ENCODE measurements around the gene FABP7.
"Not testable (repeated sequence)": the region's sequence is repeated elsewhere in the genome, so short reads cannot be mapped to it uniquely, and the experiment has no call there.

FABP7 gene

DNA sequence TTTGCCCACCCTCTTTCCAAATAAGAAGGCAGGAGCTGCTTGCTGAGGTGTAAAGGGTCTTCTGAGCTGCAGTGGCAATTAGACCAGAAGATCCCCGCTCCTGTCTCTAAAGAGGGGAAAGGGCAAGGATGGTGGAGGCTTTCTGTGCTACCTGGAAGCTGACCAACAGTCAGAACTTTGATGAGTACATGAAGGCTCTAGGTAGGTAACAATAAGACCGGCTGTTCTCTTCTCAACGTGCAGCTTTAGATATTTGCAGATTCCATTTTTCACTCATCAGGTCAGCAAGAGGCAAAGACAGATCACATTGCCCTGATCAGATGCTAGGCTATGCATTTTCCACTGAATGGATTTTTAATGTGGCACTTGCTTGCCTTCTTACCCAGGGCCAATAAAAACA is at the start of gene FABP7:
Gene FABP7, plus strand, starts transcription at position 50 of the 400 bp plus-strand sequence. Its CDS starts 79 bp downstream, at position 129.
- FAIRE-seq (no peak), DNase-seq (ENCODE audit: insufficient read length, low spot score) (no peak)
- no peak for TF ChIP-seq POLR2A (IDR thresholded peaks at IDR 0.05; ENCODE audit: low read depth, low read length)

DNA sequence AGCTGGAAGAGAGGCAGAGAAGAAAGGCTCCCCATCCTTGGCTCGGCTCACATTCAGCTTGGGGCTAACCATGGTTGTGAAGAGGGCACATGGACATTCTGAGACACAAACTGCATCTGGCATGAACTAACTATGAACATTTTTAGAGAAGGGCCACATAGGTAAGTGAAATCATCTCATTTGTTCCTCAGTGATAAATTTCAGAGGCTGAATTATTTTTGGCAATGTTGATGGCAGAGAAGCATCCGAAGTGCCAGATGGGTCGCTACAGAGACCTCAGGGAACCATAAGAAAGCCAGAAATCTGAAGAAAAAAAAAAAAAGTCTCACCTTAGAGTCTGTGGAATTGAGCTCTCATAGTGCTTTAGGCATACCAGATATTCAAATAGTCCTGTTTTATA is 49.2 kb upstream of the FABP7 start:
- DNase-seq (ENCODE audit: insufficient read length, low spot score) (no peak), FAIRE-seq (no peak)
- no peak for TF ChIP-seq POLR2A (IDR thresholded peaks at IDR 0.05; ENCODE audit: low read depth, low read length)

DNA sequence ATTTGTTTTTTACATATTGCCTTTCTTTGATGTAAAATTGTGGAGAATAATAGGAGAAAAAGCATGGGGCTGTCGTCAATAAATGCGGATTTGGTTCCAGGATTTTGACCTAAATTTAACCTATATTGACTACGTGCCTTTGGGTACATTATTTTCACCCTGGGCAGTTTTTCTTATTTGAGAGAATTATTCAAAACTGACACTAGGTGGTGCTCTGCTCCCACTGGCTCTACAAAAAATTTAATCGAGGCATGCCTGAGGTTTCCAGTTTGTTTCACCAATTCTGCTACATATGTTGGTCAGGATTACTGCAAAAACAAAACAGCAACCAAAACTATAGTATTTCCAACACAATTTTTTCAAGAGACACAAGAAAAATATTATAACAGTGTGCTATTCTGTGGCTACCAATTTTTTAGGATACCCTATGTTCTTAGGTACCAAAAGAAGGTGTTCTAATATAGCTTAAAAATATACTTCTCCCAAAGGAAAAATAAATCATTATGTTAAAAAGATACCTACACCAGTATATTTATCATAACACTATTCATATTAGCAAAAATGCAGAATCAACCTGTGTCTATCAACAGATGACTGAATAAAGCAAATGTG is 48.6 kb upstream of the FABP7 start:
- FAIRE-seq (no peak), DNase-seq (ENCODE audit: insufficient read length, low spot score) (no peak)
- no peak for TF ChIP-seq POLR2A (IDR thresholded peaks at IDR 0.05; ENCODE audit: low read depth, low read length)

DNA sequence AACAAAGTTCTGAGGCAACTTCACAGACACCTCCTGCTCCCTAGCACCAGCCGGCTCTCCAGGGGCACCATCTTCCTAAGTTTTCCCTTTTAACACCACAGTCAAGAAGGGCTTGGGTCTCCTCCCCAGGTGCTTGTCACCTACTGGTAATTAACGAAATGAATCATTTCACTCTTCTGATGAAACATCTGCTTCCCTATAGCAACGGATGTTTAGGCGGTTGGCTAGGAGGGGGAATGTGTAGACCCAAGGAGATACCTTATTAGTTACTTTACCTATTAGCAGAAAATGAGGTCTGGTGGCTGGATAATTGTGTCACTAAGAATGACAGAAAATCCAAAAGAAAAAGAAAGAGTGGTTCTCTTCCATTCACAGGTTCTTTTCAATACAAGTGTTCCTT is 46.3 kb upstream of the FABP7 start:
- FAIRE-seq, result no peak

DNA sequence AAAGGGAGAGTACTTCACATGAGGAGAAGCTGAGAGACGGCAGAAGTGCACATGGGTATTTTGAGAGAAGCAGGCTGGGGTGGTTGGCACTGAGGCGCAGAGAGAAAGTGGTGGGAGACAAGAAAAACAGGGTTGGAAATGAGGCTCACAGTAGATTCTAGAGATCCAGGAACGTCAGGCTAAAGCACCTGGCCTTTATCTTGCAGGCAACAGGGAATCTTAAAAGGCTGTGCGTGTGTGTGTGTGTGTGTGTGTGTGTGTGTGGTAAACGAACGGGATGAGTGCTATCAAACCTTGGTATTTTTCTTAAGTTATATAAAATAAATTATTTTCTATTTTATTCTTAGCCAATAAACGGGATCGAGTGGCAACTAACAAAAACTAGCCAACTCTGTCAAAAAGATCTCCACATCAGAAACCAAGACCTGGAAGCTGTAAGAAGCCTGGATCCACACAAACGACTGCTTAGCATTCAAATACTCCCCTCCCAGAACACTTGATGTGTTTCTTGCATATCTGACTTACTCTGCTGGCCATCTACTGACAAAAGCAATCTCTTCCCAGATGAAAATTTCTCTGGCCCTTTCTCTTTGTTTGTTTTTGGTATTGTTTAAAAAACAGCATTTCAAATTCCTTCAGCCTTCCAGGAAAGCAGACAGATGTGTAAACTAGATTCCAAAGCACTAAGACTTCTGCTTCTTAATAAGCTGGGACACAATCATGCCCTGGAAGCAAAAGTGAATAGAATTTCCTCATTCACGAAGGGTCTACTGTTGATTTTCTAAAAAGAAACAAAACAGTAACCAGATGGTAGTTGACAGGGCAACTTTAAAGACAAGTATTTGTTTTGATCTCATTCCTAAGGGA is 44.8 kb upstream of the FABP7 start:
- FAIRE-seq (no peak), DNase-seq (ENCODE audit: insufficient read length, low spot score) (no peak)
- no peak for TF ChIP-seq POLR2A (IDR thresholded peaks at IDR 0.05; ENCODE audit: low read depth, low read length)

More for the DNA sequence above, 46.3 kb upstream of the FABP7 start:
- no peak for DNase-seq (ENCODE audit: insufficient read length, low spot score)
- no peak for TF ChIP-seq POLR2A (IDR thresholded peaks at IDR 0.05; ENCODE audit: low read depth, low read length)

DNA sequence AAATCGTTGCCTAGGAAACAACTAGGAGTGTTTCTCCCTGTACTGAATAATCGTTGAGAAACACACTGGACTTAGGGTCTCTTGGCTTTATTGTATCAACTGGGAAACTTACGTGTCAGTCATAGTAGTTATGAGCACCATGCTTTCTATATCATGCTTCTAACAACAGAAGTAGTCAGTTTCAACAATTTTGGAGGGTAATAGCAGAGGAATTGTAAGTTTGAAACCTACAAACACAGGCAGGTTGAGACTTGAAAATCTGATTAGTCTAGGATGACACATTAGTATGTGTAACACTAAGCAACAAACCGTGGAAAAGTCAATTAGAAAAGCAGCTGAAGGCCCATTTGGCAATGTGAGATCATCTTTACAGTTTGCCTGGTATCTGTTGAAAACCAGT is 43.9 kb upstream of the FABP7 start:
- DNase-seq (ENCODE audit: insufficient read length, low spot score), result no peak
- FAIRE-seq, result no peak
- TF ChIP-seq POLR2A (IDR thresholded peaks at IDR 0.05; ENCODE audit: low read depth, low read length), result no peak

DNA sequence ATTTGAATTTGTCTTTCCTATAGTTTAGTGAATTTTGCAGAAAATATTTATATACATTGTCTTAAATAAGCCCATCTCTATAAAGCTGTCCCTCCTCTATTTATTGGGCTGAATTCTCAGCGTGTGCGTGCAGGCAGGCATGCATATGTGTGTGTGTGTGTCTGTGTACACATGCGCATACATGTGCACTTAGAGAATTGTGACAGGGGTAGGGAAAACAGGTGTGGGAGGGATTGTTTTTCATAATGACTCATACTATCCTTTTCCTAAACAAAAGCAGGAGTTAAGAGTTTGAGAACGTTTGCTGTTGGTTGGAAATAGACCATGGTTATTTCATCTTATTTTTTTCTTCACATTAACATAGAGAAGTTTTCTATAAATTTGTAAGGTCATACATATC is 43.4 kb upstream of the FABP7 start:
- TF ChIP-seq POLR2A (IDR thresholded peaks at IDR 0.05; ENCODE audit: low read depth, low read length), result no peak
- DNase-seq (ENCODE audit: insufficient read length, low spot score) (no peak), FAIRE-seq (no peak)

DNA sequence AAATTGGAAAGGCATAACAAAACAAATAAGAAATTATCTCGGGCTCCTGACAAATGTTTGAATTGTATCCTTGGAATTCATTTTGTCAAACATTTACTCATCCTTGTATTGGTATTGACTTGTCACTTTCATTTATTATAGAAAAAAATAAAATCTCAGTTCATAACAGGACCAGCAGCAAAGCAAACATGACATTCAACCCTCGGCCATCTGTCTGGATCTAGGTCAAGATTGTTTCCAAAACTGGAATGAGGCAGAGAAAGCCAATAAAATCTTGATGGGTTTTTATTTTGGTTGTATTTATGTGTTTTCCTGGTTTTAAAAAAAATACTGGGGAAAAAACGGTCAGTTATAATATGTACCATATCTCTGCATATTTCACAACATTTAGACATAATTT is 42.9 kb upstream of the FABP7 start:
- TF ChIP-seq POLR2A (IDR thresholded peaks at IDR 0.05; ENCODE audit: low read depth, low read length), result no peak

DNA sequence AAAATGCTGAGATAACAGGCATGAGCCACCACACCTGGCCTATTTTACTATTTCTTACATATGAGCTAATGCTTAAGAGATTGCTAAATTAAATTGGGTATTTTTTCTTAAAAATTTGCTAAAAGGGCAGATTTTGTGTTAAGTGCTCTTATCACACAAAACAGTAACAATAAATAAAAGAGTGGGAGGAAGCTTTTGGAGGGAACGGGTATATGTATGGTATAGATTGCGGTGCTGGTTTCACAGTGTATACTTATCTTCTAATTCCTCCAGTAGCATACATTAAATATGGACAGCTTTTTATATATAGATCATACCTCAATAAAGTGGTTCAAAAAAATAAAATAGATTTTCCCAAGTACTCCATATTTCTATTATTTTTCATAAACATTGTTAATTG is 39.4 kb upstream of the FABP7 start:
- FAIRE-seq (no peak), DNase-seq (ENCODE audit: insufficient read length, low spot score) (no peak)
- TF ChIP-seq POLR2A (IDR thresholded peaks at IDR 0.05; ENCODE audit: low read depth, low read length), result no peak

More for the DNA sequence above, 42.9 kb upstream of the FABP7 start:
- no peak for DNase-seq (ENCODE audit: insufficient read length, low spot score)
- FAIRE-seq, result no peak

DNA sequence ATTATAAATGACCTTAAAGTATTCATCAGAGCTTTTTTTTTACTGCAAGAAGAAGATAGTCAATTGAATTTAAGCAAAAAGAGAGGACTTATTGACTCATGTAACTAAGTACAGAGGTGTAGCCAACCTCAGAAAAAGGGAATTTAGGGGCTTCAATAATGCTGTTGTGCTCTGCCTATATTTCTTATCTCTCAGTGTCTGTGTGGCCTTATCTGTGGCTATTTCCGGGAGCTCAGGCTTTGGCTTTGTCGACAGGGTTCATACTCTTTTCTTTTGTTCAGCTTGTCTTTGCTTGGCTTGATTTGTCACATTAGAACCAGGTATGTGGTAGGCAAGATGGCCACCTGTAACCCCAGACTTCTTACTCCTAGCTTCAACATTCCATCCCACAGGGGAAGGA is 38.6 kb upstream of the FABP7 start:
- DNase-seq (ENCODE audit: insufficient read length, low spot score) (no peak), FAIRE-seq (no peak)
- no peak for TF ChIP-seq POLR2A (IDR thresholded peaks at IDR 0.05; ENCODE audit: low read depth, low read length)

DNA sequence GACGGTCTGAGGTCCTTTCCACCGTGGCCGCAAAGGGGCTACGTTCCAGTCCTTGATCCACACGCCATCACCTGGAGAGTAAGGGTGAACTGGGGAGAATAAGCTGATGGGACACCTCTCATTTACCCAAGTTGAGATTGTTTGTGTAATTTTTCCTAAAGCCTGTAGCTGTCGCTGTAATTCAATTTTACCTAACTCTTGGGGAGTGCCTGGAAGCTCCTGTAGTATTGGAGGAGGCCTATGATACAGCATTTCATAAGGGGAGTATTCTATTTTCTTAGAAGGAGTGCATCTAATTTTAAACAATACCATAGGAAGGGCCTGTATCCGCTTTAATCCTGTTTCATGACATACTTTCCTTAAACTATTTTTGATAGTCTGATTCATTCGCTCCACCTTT is 35.3 kb upstream of the FABP7 start:
- not testable (repeated sequence) for DNase-seq (ENCODE audit: insufficient read length, low spot score); FAIRE-seq

DNA sequence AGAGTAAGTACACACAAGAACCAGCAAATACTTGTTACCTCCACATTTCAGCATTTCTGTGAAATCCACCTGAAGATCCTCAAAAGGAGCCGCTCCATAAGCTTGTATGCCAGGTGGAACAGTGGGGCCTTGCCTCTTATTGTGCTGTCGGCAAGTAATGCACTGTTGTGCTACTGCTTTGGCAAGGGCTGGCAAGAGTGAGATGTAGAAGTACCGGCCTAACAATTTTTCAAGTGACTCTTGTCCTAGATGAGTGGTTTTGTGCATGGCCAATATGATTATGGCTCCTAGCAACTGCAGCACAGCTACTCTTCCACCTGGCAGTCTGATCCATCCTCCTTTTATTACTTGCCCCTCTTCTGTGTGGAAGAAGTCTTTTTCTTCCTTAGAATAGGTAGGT is 34.7 kb upstream of the FABP7 start:
- not testable (repeated sequence) for DNase-seq (ENCODE audit: insufficient read length, low spot score); FAIRE-seq

DNA sequence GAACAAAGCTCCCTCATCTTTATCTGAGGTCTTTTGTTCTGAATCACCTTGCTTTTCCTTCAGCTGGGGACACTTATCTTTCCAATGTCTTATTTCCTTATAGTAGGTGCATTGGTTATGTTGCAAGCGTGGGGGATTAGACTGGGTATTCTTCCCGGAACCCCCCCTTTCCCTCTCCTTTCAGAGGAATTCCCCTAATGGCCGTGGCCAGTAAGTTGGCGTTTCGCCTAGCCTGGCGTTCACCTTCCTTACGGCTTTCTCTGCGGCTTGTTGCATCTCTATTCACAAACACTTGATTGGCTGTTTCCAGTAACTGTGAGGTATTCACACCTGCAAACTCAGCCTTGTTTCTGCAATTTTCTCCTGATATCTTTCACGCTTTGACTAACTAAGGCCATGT is 32.8 kb upstream of the FABP7 start:
- no peak for TF ChIP-seq POLR2A (IDR thresholded peaks at IDR 0.05; ENCODE audit: low read depth, low read length)
- DNase-seq (ENCODE audit: insufficient read length, low spot score), result no peak
- no peak for FAIRE-seq

DNA sequence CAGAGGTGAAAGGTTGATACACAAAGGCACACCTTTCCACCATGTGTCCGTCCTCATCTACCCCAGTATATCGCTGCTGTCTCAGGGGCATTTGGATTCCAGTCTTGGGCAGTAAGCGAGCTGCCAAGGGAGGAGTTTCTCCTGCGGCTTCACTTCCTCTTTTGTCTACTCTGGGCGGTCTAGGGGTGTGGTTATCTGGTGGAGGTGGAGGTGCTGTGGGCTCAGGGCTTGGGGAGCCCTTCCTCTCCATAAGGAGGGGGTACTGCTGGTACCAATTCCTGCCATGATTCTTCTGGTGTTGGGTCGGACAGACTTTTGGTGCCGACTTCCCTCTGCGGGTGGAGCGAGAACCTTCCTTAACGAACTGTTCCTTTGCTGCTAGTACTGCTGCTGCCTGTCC is 31.9 kb upstream of the FABP7 start:
- DNase-seq (ENCODE audit: insufficient read length, low spot score), result no peak
- FAIRE-seq, result no peak
- no peak for TF ChIP-seq POLR2A (IDR thresholded peaks at IDR 0.05; ENCODE audit: low read depth, low read length)

DNA sequence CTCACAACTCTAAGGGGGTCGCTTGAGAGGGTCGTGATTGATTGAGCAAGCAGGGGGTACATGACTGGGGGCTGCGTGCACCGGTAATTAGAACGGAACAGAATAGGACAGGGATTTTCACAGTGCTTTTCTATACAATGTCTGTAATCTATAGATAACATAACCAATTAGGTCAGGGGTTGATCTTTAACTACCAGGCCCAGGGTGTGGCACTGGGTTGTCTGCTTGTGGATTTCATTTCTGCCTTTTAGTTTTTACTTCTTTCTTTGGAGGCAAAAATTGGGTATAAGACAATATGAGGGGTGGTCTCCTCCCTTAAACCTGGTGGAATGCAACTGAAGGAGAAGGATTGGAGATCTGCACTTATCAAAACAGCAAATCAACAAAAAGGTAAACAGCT is 30.6 kb upstream of the FABP7 start:
- not testable (repeated sequence) for FAIRE-seq; DNase-seq (ENCODE audit: insufficient read length, low spot score)

Data from H54 (cell line).